GM13976 (cell line): ENCODE measurements around the gene RNF186.

Experiments
- DNase-seq: peaks from one replicate; pipeline ENCODE4 v3.0.0; 2012; ENCODE audit warnings: low spot score
- in situ Hi-C: fragments of 300-500 bp; cut with MboI; formaldehyde crosslinking; loops from one replicate; pipeline ENCODE4 v1.12.0; 2022; ENCODE audit warnings: low sequenced_read_pairs, mixed read lengths, inconsistent platforms; ENCODE audit not compliant: unreplicated experiment
- TF ChIP-seq, protein P1 (sequence below): IDR thresholded peaks from 2 replicates; pipeline ENCODE4 v1.5.1; 2012; ENCODE audit warnings: borderline replicate concordance, mild to moderate bottlenecking; ENCODE audit not compliant: insufficient read depth; ENCODE audit errors: extremely low read depth, missing control alignments, control extremely low read depth

Gene RNF186

GRCh38 chr1:19808351-19808750 is 6.7 kb downstream of the RNF186 start:
- TF ChIP-seq, protein P1, sequence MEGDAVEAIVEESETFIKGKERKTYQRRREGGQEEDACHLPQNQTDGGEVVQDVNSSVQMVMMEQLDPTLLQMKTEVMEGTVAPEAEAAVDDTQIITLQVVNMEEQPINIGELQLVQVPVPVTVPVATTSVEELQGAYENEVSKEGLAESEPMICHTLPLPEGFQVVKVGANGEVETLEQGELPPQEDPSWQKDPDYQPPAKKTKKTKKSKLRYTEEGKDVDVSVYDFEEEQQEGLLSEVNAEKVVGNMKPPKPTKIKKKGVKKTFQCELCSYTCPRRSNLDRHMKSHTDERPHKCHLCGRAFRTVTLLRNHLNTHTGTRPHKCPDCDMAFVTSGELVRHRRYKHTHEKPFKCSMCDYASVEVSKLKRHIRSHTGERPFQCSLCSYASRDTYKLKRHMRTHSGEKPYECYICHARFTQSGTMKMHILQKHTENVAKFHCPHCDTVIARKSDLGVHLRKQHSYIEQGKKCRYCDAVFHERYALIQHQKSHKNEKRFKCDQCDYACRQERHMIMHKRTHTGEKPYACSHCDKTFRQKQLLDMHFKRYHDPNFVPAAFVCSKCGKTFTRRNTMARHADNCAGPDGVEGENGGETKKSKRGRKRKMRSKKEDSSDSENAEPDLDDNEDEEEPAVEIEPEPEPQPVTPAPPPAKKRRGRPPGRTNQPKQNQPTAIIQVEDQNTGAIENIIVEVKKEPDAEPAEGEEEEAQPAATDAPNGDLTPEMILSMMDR: no peak

GRCh38 chr1:19804831-19805251 is 10.2 kb downstream of the RNF186 start:
- DNase-seq: no peak
- TF ChIP-seq, protein P1: no peak
- in situ Hi-C loops: no loop called here

More at GRCh38 chr1:19808351-19808750, 6.7 kb downstream of the RNF186 start:
- in situ Hi-C loops: no loop called here
- DNase-seq: no peak

- TF ChIP-seq, protein P1: no peak
- DNase-seq: no peak
- in situ Hi-C loops: no loop called here
These were observed 12.8 kb downstream of the RNF186 start for GRCh38 chr1:19802269-19802668.

- peak; percentile 76 for DNase-seq
- in situ Hi-C loops: no loop called here
- TF ChIP-seq, protein P1: no peak
These were observed 14.8 kb downstream of the RNF186 start for GRCh38 chr1:19800076-19800804.

GRCh38 chr1:19799230-19800075 is 15.6 kb downstream of the RNF186 start, which contains the start of gene TMCO4:
TMCO4 (minus strand) TSS chr1:19799916; CDS start chr1:19780758, 19,158 bp downstream.
- peak; percentile 81 for DNase-seq
- TF ChIP-seq, protein P1: peak; percentile 6
- in situ Hi-C loops: no loop called here

DNA sequence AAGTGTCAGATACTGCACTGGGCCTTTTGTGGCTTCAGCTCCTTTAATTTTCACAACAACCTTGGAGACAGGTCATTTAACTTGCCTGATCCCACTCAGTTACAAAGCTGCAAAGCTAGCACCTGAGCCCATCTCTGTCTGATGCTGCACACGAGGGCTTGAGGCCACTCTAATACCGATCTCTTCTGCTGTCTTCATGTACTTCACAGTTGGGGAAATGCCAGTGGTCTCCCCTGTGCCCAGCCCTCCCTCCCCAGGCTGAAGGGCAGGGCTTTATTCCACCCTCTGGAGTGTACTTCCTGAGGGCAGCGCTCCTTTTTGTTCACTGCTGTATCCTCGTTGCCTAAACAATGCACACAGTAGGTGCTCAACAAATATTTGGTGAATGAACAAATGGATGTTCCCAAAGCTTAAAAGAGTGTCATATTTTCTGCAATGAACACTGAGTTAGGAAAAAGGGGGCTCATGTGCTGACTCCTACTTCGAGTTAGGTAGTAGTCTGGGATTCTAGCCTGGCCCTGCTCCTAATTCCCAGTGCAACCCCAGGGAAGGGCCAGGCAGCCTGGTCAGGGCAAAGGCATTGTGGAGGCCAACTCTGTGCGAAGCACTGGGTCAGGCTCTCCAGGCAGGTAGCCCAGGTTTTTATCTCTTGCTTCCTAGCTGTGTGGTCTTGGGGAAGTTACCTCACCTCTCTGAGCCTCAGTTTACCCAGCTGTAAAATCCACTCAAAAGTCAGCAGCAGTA is 16.4 kb downstream of the RNF186 start:
- TF ChIP-seq, protein P1: no peak
- DNase-seq: no peak
- in situ Hi-C loops: no loop called here
